ENCODE measurements around the gene ABCC11.

ABCC11 gene

DNA sequence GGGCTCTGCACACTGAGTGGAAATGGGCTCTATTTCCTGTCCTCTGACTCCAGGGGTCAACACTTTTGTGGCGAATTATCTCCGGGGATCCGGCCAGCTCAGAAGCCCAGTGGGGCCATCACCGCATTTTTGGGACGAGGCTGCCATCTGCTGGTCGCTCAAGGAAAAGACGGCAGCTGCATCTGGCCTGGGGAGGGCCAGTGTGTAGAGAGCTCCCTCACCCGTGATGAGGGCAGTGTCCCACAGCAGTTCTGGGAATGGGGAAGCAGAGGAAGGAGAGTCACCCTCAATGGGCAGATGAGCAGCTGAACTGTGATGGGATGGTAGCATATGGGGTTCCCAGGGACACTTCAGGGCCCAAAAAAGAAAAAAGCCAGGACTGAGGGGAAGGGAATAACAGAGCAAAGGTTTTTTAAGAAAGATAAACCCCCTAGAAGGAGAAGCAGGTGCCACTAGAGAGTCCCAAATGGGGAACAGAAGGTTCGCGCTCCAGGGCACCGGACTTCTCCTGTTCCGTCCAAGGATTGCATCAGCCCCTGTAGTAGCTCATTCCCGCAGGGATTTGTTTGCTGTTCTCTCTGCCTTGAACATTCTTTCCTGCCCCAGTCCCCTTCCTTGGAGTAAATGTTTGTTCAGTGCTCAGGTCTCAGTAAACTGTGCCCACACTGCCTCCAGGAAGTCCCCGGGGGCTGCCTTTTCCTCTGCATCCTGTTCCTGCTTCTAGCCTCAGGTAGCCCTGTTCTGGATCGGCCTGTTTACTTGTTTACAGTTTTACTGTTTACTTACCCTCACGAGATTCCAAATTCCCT is 82.2 kb downstream of the ABCC11 start:
- peak; percentile 86 for TF ChIP-seq CTCF (IDR thresholded peaks at IDR 0.05; ENCODE audit: insufficient read depth, low read depth, low read length, missing control alignments)
- peak; percentile 68 for DNase-seq (ENCODE audit: low read depth)
- H3K4me3 ChIP-seq (ENCODE audit: low read depth, low read length) = no peak overlapping the region

DNA sequence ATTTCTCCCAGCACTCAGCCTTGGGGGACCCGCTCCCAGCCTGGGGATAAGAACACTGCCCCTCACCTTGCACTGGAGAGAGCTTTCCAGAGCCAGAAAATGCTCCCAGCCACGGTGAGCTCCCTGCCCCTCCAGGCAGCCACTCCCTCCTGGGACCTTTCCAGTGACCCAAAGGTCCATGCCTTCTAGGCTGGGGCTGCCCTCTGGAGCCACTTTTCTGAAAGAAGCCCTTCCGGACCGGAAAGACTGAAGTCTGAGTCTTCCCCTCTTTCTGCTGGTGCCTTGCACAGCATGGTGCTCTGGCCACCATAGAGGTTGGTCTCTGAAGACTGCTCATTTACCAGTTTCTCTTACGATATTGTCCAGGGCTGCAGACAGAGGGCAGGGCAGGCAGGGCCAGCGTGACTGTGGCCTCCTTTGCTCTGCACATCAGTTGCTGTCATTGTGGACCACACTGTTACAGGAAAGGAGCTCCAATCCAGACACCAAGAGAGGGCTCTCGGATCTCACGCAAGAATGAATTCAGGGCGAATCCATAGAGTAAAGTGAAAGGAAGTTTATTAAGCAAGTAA is 84.4 kb downstream of the ABCC11 start:
- no peak for TF ChIP-seq CTCF (IDR thresholded peaks at IDR 0.05; ENCODE audit: insufficient read depth, low read depth, low read length, missing control alignments)
- DNase-seq (ENCODE audit: low read depth) = no peak
- H3K4me3 ChIP-seq (ENCODE audit: low read depth, low read length) = no peak overlapping the region

GRCh38 chr16:48161906-48162305 is 85.4 kb downstream of the ABCC11 start:
- no peak for DNase-seq (ENCODE audit: low read depth)

DNA sequence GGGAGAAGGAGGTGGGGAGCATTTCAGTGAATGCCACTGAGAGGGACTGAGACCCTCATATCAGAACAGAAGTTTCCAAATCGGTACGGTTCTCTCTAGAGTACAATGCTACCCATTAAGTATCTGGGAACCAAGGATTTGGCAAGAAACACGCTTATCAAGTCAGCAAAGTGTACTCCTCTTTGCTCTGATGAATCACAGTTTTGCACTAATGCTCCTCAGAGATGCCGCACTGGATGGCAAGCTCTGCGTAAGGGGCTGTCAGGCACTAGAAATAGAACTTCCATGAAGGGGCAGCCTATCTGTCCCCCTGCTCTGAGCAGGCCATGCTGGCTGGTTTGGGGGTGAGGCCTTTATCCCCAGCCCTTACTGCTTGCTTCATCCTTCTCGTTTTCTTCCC is 86.8 kb downstream of the ABCC11 start:
- TF ChIP-seq CTCF (IDR thresholded peaks at IDR 0.05; ENCODE audit: insufficient read depth, low read depth, low read length, missing control alignments) = no peak
- no peak overlapping the region for H3K4me3 ChIP-seq (ENCODE audit: low read depth, low read length)
- DNase-seq (ENCODE audit: low read depth) = no peak

More at GRCh38 chr16:48161906-48162305, 85.4 kb downstream of the ABCC11 start:
- H3K4me3 ChIP-seq (ENCODE audit: low read depth, low read length) = no peak overlapping the region
- no peak for TF ChIP-seq CTCF (IDR thresholded peaks at IDR 0.05; ENCODE audit: insufficient read depth, low read depth, low read length, missing control alignments)

DNA sequence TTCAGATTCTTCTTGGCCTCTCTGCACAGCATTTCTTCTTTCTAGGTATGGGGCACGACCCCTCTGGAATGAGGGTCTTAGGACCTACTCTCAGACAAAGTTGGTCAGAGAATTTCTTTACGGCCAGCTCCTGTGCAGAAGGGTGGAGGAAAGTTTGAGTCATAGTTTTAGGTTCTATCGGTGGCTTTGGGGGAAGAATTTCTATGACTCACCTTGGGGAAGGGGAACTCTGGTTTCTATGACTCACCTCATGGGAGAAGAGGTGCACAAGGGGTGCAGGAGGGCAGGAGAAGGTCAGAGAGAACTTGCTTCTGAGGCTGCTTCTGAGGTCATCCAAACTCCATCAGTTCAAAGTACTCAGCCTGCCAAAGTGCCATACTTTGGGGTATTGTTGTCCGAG is 89.0 kb downstream of the ABCC11 start:
- no peak overlapping the region for H3K4me3 ChIP-seq (ENCODE audit: low read depth, low read length)
- peak; percentile 76 for DNase-seq (ENCODE audit: low read depth)
- no peak for TF ChIP-seq CTCF (IDR thresholded peaks at IDR 0.05; ENCODE audit: insufficient read depth, low read depth, low read length, missing control alignments)

DNA sequence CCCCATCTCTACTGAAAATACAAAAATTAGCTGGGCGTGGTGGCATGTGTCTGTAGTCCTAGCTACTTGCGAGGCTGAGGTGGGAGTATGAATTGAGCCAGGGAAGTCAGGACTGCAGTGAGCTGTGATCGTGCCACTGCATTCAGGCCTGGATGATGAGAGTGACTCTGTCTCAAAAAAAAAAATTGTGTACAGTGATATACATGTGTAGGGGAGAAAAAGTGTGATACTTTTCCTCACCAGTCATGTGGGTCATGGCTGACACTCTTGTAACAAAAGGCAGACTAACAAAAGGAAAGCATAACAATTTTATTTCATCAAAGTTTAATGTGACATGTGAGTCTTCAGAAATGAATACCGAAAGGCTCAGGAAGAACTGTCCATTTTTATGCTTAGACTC is 89.5 kb downstream of the ABCC11 start:
- DNase-seq (ENCODE audit: low read depth) = no peak
- TF ChIP-seq CTCF (IDR thresholded peaks at IDR 0.05; ENCODE audit: insufficient read depth, low read depth, low read length, missing control alignments) = no peak
- no peak overlapping the region for H3K4me3 ChIP-seq (ENCODE audit: low read depth, low read length)

All from GM12865 (cell line).